ENCODE data around the gene RSRC2.

- TF ChIP-seq REST (IDR thresholded peaks at IDR 0.05; ENCODE audit: insufficient read depth in 1 of 2, low read depth in 2 of 2, low read length in 2 of 2) (no peak), POLR2AphosphoS5 (IDR thresholded peaks at IDR 0.05; ENCODE audit: low read depth, low read length) (no peak), SIN3A (IDR thresholded peaks at IDR 0.05; ENCODE audit: borderline replicate concordance, insufficient read depth, low read length) (no peak), TAF1 (IDR thresholded peaks at IDR 0.05; ENCODE audit: borderline replicate concordance, insufficient read depth, low read length) (no peak), FOXP2 (optimal IDR thresholded peaks at IDR 0.05; ENCODE audit: borderline replicate concordance, extremely low read depth, extremely low read length, insufficient read depth) (no peak)
These were observed 53.0 kb downstream of the RSRC2 start for GRCh38 chr12:122473543-122474323.

All from PFSK-1 (cell line).